HTERT RPE-1 (cell line): ENCODE measurements around the gene ELL2.
"Not testable (repeated sequence)": the region's sequence is repeated elsewhere in the genome, so short reads cannot be mapped to it uniquely, and the experiment has no call there.

Experiments
- in situ Hi-C: fragments of 300-500 bp; cut with MboI; formaldehyde crosslinking; loops from 4 replicates; pipeline ENCODE4 v1.14.3; 2020; ENCODE audit warnings: low sequenced_read_pairs

The ELL2 gene

DNA sequence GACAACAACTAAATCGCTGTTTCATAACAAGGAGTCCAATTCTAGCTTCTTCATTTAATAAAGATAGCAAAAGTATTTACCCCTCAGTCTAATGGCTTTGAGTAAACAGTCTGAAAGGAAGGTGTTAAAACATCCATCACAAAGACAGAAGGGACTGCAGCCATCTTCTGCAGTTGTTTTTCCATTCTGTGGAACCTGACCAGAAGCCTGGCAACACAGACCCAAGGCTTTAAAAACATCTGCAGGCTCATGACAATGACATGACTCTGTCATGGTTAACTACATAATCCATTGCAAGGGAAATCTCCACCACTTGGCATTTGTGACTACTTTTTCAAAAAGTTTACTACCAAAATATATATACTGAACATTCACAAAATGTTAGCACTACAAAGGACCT is 51.9 kb downstream of the ELL2 start:
- in situ Hi-C loops: no loop called here

DNA sequence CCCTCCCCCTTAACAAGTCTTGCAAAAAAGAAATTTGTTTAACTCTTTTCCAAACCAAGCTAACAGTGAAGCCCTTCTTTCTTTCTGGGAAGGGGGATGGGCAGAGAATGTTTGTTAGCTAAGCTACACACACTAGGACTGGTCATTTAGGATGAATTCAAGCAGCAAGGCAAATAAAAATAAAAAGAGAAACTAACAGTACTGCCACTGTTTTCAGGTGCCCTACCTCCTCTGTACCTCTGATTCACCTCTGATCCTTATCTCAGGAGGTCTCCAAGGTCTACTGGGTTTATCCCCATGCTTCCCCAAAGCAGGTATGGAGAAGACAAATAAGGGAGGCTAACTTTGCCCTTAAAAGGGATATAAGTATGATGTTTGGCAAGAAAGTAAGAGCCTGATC is 52.9 kb downstream of the ELL2 start:
- in situ Hi-C loops: no loop called here

DNA sequence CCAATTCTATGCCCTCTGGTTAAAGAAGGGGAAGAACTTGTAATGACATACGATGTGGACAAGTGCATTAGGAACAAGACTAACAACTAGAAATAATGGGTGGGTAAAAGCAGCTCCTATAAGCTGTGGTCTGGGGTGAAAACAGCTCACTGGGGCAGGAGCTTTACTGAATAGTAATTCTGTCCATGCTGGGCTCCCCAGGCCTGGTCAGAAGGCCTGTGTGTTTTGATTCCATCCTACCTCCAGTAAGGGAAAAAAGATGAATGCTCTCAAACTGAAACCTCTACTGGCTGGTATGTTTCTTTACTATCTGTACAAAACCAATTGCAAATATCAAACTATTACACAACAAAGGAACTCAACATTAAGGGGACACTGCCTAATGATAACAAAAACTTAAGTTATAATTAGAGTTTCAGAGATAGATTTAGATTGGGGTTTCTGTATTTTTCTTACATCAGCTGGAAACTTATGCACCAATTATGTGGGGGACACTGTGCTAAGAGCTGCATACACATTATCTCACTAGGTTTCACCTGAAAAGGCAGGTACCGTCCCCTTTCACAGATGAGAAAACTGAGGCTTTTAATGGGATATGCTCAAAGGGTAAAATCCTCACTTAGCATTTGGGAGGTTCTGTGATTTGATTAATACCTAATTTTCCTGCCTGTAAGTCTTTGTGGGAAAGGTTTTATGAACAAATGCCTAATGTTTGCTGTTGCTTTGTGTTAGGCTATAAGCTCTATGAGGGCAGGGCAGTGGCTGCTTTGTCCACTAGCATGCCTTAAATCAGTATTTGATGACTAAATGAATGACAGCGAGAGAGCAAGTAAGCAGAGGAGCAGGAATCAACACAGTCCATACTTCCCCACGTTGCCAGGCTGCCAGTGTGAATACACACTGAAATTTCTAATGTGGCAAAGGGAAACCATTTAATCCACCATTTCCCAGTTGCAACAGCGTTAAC is 53.6 kb downstream of the ELL2 start:
- in situ Hi-C loops: no loop called here

DNA sequence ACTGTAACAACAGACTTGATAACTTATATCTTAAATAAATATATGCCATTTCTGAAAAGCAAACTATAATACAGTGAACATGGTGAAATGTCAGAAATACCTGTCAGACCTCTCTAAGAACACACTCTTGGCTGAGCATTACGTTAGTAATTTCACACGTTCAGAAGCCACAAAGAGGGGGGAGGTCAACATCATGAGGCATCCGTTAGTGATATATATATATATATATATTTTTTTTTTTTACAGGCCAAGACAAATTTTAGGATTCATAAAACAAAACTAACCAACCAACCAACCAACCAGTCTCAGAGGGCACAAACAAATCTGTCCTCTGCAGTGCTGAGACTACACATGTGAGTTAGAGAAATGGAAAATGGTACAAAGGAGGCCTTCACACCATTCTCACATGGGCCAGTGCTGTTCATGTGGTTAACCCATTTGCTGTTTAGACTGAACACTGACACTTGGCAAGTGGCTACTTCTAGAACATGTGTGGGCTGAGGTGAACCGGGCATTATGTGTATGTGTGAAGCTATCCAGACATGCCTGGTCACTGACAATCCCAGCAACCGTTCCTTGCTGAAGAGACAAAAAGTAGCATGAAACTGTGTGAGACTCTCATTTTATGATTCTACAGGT is 54.5 kb downstream of the ELL2 start:
- in situ Hi-C loops: no loop called here

DNA sequence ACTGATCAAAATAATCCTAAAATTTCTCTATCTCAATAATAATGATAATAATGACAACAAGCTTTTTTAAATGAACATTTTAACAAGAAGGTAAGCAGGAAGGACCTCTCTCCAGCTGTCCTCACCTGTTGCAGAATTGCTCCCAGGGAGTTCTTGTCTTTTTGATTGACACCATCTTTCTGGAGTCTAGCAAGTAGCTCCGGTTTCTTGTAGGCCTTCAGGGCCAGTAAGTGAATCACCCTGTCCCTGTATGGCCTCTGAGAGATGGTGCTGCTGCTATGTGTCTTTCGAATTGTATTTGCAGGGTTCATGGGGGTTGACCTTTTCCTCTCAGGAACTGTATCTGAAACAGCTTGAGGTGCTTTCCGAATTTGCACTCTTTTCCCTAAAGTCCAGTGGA is 55.3 kb downstream of the ELL2 start:
- in situ Hi-C loops: not testable (repeated sequence)

DNA sequence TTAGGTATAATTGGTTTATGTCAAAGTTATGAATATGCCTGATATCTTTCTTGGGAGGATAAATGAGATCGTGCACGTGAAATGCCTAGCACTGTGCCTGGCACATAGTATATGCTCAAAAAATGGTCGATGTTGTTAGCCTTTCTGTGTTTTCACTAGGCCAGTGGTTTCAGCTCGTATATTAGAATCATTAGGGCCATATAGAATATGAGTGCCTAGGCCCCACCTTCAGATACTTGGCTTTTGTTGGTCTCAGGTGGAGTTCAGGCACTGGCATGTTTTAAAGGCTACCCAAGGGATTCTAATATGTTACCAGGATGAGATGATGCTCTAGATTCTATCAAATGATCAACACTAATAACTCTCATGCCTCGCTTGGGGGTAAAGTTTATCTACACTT is 56.8 kb downstream of the ELL2 start:
- in situ Hi-C loops: no loop called here

DNA sequence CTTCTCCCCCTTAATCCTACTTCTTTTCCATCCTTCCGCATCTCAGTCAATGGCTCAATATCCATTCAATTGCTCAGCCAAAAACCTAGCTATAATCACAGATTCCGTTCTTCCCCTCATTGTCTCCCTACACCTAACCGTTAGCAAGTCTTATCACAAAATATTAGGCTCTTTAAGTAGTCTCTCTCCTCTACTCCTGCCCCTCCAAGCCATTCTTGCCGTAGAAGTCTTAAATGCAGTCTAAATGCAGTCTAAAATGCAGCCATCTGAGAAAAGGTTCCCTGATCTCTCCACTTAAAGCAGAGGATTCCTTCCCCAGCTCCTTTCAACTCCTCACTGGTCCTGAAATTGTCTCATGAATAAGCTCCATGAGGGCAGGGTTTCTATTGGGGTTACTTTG is 57.8 kb downstream of the ELL2 start:
- in situ Hi-C loops: no loop called here

DNA sequence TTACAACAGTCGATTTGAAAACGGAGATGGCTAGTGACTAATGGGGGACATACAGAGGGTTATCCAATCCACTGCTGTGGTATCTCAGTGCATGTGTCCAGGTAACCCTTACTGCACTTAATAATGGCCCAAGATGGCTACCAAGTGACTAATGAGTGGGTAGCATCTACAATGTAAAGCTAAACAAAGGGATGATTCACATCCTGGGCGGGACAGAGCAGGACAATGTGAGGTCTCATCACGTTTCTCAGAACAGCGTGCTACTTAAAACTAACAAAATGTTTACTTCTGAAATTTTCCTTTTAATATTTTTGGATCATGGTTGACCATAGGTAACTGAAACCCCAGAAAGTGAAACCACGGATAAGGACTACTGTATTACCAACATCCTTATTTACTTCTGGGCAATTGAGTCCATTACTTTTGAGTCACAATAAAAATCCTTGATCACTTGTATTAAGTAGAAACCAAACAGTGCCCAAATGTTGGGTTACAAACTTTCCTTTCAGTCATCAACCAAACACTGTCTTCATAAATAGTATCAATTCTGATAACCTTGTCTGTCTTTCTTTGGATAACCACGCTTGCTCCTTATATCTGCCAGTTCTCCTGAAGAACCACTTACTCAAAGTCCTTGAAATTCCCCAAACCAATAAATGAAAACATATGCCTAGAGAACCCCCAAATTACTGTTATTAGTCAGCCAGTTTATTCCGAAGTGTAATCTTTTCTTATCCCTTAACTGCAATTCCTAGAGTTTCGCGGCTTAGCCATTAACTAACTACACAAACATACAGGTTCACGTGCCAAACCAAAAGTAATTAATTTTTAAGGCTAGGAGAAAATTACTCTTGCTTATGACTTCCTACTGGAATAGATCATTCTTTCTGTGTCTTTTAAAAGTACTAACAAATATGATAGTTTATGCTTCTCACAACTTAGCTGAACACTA is 59.7 kb downstream of the ELL2 start:
- in situ Hi-C loops: no loop called here

DNA sequence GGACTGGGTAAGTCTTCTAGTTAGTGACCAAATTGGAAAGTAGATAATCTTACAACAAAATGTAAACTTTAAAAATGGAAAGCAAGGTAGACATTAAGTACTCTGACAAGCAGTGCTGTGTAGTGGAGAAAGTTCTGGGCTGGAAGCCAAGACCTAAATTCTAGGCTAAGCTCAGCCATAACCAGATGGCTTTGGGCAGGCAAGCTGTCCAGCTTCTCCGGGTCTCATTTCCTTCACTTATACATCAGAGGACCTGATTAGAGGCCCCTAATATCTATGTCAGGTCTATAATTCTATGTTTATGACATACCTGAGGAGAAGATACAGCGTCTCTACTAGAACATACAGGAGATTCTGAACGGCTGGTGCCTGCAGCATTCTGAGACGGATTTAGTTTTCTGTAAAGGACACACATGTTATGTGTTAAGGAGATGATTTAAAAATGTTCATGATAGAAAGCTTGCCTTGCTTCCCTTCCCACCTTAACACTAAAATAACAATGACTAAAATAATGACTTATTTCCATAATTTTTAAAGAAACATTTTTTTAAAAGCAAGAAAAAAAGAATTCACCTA is 61.2 kb downstream of the ELL2 start:
- in situ Hi-C loops: no loop called here

DNA sequence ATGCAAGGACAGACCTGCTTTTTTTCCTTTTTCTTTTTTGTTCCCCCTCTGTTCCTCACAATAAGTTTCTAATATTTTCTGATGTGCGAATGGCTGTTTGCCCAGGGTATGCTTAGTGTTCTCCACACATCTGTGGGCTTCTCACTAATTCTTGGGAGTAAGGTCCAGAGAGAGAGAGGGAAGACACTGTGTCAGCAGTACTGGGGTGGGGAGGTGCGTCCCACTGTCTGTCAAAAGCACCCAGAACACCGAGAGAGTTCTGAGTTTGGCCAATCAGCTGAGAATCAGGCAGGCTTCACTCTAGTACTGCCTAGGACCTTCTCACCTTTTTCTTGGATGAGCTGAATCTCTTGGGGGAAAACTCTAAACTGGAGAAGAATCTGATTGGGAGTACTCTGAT is 61.8 kb downstream of the ELL2 start:
- in situ Hi-C loops: no loop called here

DNA sequence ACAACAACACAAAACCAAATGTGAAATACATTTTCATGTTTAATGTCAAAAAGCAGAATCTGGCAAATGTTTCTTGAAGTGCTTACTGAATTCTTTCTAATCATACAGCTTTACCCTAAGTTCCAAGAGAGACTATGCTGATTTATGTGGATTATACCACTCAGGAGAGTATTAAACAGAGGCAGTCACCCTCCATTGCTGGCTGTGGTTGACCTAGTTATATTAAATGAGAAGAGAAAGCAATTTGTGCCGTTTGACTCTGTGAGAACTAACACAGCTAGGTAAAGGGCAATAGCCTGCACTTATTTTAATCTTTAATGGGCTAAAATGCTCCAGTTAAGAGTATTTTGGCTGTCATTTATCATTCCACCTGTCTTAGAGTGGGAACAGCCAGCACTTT is 62.6 kb downstream of the ELL2 start:
- in situ Hi-C loops: no loop called here

DNA sequence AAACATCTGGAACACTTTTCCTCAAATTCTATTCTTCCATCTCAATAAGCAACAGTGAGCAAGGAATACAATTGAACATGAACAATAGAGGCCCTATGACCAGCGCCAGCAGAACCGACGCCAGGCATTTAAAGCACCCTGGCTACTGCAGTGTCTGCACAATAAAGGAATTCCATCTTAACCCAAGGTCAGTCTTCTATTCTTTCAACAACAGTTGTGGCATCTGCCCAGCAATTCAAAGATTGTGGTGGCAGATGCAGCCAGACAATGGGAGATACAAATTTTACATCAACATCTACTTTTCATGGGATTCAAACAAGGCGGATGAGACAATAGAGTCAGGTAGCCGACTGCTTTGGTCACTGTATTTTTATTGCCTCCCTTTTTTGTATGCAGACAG is 65.9 kb downstream of the ELL2 start:
- in situ Hi-C loops: no loop called here

DNA sequence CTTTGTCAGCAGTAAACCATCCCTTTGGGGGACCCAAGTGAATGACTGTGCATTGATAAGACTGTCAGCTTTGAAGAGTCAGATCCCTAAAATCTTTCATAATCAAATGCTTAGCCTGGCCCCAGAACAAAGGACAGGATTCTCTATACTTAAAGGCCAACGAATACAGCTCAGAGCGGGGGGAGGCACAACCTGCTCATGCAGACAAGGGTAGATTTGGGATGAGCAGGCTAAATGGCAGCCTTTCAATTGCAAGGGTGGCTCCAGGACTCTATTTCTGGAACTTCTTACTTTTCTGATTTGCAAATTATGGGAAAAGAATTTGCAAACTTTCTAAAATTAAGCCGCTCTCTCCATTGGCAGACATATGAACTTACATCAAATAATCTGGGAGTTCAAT is 66.4 kb downstream of the ELL2 start:
- in situ Hi-C loops: no loop called here

DNA sequence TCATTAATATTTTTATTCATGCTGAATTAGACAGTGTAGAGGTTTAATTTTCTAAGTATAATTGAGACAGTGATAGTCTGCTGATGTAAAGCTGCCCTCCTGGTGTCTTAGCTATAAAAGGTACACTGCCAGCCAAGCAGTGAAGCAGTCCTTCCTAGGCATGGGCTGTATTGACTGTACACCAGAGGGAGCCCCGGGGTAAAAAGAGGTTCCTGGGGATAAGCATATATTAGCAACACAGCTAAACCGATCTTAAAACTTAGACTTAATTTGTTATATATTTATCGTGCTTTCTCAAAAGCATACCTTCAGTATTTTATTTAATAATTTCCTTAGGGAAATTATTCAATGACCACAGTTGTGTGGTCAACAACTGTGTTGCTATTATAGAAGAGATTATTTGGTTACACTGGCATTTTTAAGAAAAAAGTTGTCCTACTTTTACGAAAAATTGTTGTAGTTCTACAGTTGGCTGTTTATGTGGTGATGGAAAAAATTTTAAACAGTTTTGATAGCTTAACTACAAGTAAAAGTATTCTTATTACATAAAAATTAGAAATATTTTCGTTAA is 68.8 kb downstream of the ELL2 start:
- in situ Hi-C loops: no loop called here

DNA sequence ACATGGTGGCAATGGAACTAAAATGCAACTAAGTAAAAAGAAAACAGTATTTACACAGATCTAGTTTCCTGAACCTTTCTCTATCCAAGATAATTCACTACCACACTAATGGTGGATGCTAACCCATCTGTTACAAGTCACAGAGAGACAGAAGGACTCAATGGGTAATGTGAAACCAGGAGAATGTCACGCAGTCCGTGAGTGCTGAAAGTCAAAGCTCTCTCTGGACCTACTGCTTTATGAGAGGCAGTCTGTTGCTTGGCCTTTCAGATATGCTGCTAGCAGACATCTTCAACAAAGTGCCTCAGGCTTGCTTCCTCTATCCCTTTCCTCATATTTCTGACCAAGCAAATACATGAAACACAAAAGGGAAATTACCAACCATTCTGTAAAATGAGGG is 70.2 kb downstream of the ELL2 start:
- in situ Hi-C loops: no loop called here

DNA sequence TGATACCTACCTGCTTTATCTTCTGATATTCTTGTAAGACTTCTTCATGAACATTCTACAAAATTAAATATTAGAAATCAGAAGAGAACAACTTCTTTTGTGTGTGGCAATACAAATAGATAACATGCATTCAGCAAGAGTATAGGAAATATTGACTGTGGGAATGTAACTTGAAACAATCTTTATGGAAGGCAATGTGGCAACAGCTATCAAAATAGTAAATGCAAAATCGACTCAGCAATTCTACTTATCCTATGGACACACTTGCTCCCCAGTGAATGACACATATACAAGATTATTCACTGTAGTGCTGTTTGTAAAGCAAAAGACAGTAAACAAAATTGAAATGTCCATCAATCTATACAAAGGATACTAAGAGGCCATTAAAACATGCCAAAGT is 72.6 kb downstream of the ELL2 start:
- in situ Hi-C loops: no loop called here

DNA sequence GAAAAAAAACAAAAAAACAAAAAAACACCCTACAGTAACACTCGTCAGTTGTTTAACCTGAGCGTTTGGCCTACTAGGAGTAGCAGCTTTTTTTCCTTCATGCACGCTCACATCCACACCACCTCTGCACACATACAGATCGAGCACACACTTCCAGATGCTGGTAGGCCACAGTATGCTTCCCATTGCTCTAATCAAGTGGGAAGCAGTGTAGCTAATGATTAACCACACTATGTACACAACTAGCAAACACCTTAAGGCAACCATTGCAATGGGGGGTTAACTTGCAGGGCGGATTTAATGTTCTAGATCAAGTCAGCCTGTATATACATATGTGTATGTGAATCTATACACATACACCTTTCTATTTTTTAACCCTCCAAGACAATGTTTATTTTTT is 73.7 kb downstream of the ELL2 start:
- in situ Hi-C loops: no loop called here

DNA sequence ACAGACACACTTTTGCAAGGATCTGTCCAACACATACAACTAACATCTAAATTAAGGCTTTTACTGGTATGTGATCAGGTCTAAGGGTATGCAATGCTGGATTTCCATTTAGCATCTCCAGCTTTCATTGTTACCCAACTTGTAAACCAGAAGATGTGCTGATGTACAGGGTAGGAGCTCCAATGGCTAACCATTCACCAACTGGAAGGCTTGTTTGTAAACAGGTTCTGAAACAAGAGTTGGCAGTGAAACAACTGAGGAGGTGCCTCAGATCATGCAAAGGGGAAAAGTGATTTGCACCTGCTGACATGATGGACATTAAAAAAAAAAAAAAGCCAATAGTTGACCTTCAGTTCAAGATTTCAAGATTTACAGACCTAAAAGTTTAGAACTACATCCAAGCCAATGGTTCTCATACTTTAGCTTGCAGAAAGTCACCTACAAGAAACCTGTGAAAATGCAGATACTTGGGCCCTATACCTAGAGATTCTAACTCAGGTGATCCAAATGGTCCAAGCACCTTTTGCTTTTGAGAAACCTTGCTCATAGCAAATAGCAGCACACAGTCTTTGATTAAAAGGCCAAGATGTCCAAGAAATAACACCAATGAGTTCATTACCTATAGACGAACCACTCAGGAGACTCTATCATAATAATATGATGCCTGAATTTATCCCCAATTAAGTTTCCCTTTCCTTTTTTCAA is 75.2 kb downstream of the ELL2 start:
- in situ Hi-C loops: no loop called here

DNA sequence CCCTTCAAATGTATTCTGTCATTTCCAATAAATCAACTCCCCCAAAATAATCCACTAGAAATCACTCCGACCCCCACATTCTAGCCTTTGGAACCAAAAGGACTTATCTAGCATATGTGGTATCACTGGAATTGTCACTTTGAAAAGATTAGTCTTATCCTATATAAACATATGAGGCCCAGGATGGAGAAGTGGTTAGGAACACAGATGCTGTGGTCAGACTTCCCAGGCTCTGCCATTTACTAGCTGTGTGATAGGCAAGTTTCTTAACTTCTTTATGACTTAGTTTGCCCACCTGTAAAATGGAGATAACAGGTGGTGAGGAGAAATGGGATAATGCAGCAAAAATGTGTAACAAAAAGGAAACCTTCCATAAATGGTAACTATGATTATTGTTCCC is 77.1 kb downstream of the ELL2 start:
- in situ Hi-C loops: no loop called here

DNA sequence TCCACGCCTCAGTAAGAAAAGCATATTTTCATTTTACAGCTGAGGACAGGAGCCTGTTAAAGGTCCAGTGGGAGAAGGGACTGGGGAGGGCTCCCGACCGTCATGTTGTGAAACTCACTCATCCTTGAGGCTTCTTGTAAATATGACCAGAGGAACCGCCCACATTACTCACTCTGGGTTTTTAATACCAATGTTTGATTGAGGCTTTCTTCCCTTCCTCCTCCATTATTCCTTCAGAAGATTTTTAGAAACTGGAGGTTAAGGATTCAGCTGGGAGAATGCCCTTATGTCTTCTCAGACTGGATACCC is 77.7 kb downstream of the ELL2 start:
- in situ Hi-C loops: no loop called here
